RWPE2 (cell line): ENCODE results near the gene KATNAL2.
A peak's percentile ranks its signal among the peaks of the same experiment; 100 is the strongest.
"Not testable (repeated sequence)": the region's sequence is repeated elsewhere in the genome, so short reads cannot be mapped to it uniquely, and the experiment has no call there.

ENCODE experiments used
- ATAC-seq: fragments of 200-7000 bp; cut with Tn5 transposase; 3 replicates; pipeline ENCODE4 v1.9.1; 2021; ENCODE audit warnings: low read depth
- DNase-seq: peaks from one replicate; pipeline ENCODE4 v3.0.0-alpha.2; 2020; ENCODE audit warnings: low spot score
- H3K27ac ChIP-seq: fragments of 450-650 bp; 2 replicates; pipeline ENCODE4 v1.5.1; 2017; ENCODE audit warnings: mild to moderate bottlenecking; ENCODE audit not compliant: poor library complexity, severe bottlenecking
- H3K27me3 ChIP-seq: fragments of 250-450 bp; sonication (Bioruptor Pico); 2 replicates; pipeline ENCODE4 v1.5.1; 2021; ENCODE audit warnings: mild to moderate bottlenecking, moderate library complexity; ENCODE audit not compliant: insufficient read depth, poor library complexity, severe bottlenecking
- H3K36me3 ChIP-seq: fragments of 250-450 bp; sonication (Bioruptor Pico); 2 replicates; pipeline ENCODE4 v1.5.1; 2020; ENCODE audit warnings: low read depth, mild to moderate bottlenecking, moderate library complexity
- H3K4me1 ChIP-seq: fragments of 250-450 bp; sonication (Bioruptor Pico); 2 replicates; pipeline ENCODE4 v1.5.1; 2021; ENCODE audit warnings: mild to moderate bottlenecking, moderate library complexity; ENCODE audit not compliant: insufficient read depth, poor library complexity, severe bottlenecking
- H3K4me3 ChIP-seq: fragments of 250-450 bp; sonication (Bioruptor Pico); 2 replicates; pipeline ENCODE4 v1.5.1; 2021; ENCODE audit warnings: mild to moderate bottlenecking, moderate library complexity; ENCODE audit not compliant: severe bottlenecking
- H3K9me3 ChIP-seq: fragments of 250-450 bp; sonication (Bioruptor Pico); 2 replicates; pipeline ENCODE4 v1.5.1; 2021; ENCODE audit warnings: mild to moderate bottlenecking, moderate library complexity; ENCODE audit not compliant: severe bottlenecking
- TF ChIP-seq, protein P1 (sequence below): fragments of 450-650 bp; IDR thresholded peaks from one replicate; pipeline ENCODE4 v1.5.1; 2017; ENCODE audit warnings: mild to moderate bottlenecking, moderate library complexity; ENCODE audit not compliant: poor library complexity, severe bottlenecking

KATNAL2 gene

DNA sequence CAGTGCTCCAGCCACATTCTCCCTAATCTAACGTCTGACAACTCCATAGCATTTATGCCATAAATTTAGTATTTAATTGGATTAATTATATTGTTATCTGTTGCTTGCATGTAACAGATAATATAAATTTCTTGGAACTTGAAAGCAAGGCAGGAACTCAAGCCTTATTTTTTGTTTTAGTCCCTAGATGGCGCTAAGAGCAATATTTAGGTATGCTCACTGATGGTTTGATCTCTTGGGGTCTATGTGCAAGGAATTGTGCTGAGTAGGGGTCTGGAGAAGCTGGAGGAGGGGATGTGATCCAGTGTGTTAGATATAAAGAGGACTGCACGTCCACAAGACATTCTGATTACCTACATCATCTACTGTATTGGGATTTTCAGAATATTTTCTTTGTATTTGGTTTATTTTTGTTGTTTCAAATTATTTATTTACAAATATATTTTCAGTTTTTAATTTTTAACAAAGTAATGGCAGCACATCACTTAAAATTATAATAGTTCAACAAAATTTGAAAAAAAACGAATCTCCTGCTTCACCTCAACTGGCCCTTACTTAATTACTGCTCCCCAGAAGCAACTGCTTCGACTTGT is 32.8 kb downstream of the KATNAL2 start:
- no peak overlapping the region for H3K27ac ChIP-seq
- ATAC-seq: no peak
- H3K27me3 ChIP-seq: no peaks in the 10 kb centered on the region
- TF ChIP-seq, protein P1, sequence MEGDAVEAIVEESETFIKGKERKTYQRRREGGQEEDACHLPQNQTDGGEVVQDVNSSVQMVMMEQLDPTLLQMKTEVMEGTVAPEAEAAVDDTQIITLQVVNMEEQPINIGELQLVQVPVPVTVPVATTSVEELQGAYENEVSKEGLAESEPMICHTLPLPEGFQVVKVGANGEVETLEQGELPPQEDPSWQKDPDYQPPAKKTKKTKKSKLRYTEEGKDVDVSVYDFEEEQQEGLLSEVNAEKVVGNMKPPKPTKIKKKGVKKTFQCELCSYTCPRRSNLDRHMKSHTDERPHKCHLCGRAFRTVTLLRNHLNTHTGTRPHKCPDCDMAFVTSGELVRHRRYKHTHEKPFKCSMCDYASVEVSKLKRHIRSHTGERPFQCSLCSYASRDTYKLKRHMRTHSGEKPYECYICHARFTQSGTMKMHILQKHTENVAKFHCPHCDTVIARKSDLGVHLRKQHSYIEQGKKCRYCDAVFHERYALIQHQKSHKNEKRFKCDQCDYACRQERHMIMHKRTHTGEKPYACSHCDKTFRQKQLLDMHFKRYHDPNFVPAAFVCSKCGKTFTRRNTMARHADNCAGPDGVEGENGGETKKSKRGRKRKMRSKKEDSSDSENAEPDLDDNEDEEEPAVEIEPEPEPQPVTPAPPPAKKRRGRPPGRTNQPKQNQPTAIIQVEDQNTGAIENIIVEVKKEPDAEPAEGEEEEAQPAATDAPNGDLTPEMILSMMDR: peak; percentile 66
- no peak for DNase-seq
- no peaks in the 10 kb centered on the region for H3K9me3 ChIP-seq
- H3K4me1 ChIP-seq: no peaks in the 10 kb centered on the region
- no peak overlapping the region for H3K4me3 ChIP-seq
- no peaks in the 10 kb centered on the region for H3K36me3 ChIP-seq

DNA sequence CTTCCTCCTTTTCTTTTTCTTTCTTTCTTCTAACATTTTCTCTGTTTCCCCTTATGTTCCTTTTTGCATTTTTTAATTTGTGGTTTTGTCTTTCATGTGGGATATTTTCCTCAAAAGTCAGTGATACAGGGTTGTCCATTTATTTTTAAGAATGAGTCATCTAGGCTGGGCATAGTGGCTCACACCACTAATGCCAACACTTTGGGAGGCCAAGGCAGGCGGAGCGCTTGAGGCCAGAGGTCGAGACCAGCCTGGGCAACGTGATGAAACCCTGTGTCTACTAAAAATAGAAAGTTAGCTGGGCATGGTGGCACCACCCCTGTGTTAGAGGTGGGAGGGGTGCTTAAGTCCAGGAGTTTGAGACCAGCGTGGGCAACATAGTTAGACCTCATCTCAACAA is 35.8 kb downstream of the KATNAL2 start:
- Histone ChIP-seq H3K4me3 (no peak overlapping the region), H3K27ac (no peak overlapping the region), H3K36me3 (no peaks in the 10 kb centered on the region), H3K27me3 (no peaks in the 10 kb centered on the region), H3K9me3 (no peaks in the 10 kb centered on the region), H3K4me1 (no peaks in the 10 kb centered on the region)
- DNase-seq (no peak), ATAC-seq (no peak)
- TF ChIP-seq, protein P1: no peak

DNA sequence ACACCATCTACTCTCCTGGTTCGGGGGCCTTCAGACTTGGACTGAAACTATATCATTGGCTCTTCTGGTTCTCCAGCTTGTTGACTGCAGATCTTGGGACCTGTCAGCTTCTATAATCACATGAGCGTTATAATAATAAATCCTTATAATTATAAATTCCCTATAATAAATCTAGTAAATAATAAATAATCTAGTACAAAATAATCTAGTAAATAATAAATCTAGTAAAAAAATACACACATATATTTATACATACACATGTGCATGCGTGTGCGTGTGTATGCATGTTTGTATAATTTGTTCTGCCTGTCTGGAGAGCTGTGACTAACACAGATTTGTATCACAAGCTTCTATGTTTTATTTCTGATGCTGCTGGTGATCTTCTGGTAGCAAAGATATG is 40.8 kb downstream of the KATNAL2 start:
- no peak overlapping the region for H3K4me3 ChIP-seq
- DNase-seq (no peak), ATAC-seq (no peak)
- H3K4me1 ChIP-seq: no peaks in the 10 kb centered on the region
- no peaks in the 10 kb centered on the region for H3K27me3 ChIP-seq
- no peak overlapping the region for H3K27ac ChIP-seq
- TF ChIP-seq, protein P1: no peak
- no peaks in the 10 kb centered on the region for H3K36me3 ChIP-seq
- no peaks in the 10 kb centered on the region for H3K9me3 ChIP-seq

DNA sequence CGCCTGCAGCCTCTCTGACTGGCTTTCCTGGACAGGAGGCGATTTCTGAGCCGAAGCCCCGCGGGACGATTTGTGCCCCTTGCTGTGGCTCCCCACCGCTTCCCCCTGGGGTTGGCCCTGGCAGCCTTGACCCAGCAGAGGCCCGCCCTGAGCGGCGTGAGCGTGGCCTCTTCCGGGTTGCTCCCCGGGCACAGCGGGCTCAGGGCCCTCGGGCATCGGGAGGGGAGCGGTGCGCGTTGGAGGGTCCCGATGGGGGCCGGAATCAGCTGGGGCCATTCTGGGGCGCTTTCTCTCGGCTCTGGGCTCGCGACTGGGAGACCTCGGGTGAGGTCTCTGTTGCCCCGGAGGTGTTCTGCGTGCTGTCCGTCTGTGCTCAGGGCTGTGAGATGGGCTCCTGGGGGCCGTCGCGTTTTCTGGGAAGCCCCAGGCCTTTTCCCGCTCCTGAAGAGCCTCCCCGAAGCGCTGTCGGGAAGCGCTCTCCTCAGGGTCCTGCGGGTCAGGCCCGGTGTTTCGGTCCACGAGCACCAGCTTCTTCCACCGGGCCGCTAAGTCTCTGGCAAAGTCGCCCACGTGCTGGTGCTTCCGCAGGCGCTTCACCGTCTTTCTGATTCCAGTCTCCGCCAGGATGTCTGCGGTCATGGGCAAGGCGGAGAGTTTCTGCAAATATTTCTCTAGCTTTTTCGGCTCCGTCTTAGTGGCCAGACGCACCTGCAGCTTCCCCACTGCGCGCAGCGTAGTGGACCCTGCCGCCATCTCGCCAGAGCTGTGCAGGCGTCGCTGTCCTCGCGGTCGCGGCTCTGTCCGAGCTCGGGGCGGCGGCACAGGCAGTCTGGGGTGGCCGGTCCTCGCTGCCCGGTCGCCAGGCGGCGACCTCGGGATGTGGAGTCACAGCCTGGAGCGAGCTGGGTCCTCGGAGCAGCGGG is 46.5 kb downstream of the KATNAL2 start:
- not testable (repeated sequence) for DNase-seq

DNA sequence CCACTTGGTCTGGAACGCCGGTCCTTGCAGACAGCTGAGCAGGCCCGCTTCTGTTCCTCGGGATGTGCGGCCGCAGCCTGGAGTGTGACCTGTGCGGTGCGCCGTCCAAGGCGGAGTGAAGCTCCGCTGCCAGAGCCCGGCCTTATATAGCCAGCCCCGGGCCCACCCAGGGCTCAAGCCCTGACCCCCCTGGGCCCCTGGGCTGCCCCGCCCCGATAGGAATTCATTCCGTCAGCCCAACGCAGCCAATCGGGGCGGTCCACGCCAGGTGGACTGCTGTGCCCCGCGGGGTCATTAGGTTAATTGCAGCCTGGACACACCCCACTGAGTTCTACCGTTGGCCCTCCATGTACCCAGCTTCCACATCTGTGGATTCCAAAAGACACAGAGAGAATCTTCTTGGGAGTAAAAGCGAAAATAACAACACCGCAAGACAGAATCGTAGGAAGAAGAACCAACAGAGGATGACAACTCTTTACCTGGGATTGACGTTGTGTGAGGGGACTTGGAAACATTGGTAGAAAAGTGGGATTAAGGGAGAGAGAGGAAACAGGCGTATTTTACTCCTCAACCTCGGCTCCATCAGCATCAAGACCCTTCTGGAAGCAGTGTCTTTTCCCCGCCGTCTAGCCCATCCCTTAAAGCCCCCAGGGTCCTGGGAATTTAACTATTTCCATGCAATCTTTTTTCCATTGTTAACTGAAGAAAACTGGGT is 47.3 kb downstream of the KATNAL2 start:
- not testable (repeated sequence) for H3K4me1 ChIP-seq, H3K9me3 ChIP-seq, DNase-seq, H3K27ac ChIP-seq, H3K36me3 ChIP-seq, H3K27me3 ChIP-seq, H3K4me3 ChIP-seq
- ATAC-seq: peak; percentile 32; the same call in 2 of the 3 replicates

More for the DNA sequence above, 46.5 kb downstream of the KATNAL2 start:
- H3K36me3 ChIP-seq, H3K4me3 ChIP-seq, H3K4me1 ChIP-seq, H3K27ac ChIP-seq, H3K9me3 ChIP-seq, H3K27me3 ChIP-seq: not testable (repeated sequence)
- ATAC-seq: peak; percentile 21; the same call in 1 of the 3 replicates

GRCh38 chr18:46966266-46966665 is 48.9 kb downstream of the KATNAL2 start:
- not testable (repeated sequence) for H3K27ac ChIP-seq, ATAC-seq, H3K36me3 ChIP-seq, H3K4me1 ChIP-seq, DNase-seq, H3K27me3 ChIP-seq, H3K9me3 ChIP-seq, H3K4me3 ChIP-seq

DNA sequence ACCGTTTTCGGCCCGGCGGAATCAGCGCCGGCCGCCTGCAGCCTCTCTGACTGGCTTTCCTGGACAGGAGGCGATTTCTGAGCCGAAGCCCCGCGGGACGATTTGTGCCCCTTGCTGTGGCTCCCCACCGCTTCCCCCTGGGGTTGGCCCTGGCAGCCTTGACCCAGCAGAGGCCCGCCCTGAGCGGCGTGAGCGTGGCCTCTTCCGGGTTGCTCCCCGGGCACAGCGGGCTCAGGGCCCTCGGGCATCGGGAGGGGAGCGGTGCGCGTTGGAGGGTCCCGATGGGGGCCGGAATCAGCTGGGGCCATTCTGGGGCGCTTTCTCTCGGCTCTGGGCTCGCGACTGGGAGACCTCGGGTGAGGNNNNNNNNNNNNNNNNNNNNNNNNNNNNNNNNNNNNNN is 52.1 kb downstream of the KATNAL2 start:
- H3K4me1 ChIP-seq, H3K27me3 ChIP-seq, ATAC-seq, H3K4me3 ChIP-seq, H3K9me3 ChIP-seq, H3K27ac ChIP-seq, H3K36me3 ChIP-seq, DNase-seq: not testable (repeated sequence)

GRCh38 chr18:47019870-47020269 is 102.5 kb downstream of the KATNAL2 start:
- H3K9me3 ChIP-seq, H3K4me1 ChIP-seq, DNase-seq, H3K27ac ChIP-seq, H3K36me3 ChIP-seq, H3K27me3 ChIP-seq, H3K4me3 ChIP-seq, ATAC-seq: not testable (repeated sequence)
